ENCODE data around the gene BRINP2.

- TF ChIP-seq, protein P1, sequence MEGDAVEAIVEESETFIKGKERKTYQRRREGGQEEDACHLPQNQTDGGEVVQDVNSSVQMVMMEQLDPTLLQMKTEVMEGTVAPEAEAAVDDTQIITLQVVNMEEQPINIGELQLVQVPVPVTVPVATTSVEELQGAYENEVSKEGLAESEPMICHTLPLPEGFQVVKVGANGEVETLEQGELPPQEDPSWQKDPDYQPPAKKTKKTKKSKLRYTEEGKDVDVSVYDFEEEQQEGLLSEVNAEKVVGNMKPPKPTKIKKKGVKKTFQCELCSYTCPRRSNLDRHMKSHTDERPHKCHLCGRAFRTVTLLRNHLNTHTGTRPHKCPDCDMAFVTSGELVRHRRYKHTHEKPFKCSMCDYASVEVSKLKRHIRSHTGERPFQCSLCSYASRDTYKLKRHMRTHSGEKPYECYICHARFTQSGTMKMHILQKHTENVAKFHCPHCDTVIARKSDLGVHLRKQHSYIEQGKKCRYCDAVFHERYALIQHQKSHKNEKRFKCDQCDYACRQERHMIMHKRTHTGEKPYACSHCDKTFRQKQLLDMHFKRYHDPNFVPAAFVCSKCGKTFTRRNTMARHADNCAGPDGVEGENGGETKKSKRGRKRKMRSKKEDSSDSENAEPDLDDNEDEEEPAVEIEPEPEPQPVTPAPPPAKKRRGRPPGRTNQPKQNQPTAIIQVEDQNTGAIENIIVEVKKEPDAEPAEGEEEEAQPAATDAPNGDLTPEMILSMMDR (IDR thresholded peaks at IDR 0.05): no peak
- no peak for TF ChIP-seq POLR2A (IDR thresholded peaks at IDR 0.05)
Observed at GRCh38 chr1:177165069-177165439, 5.7 kb upstream of the BRINP2 start.
